Measurements from ENCODE around the gene PARVB.

The PARVB gene

GRCh38 chr22:44186121-44186510 is 162.0 kb downstream of the PARVB start:
- DNase-seq, result no peak

- no peak for DNase-seq
Measured at GRCh38 chr22:44186737-44187136, 162.6 kb downstream of the PARVB start.

- no peak for DNase-seq
Measured at GRCh38 chr22:44187652-44188230, 163.6 kb downstream of the PARVB start.

- no peak for DNase-seq
Measured at GRCh38 chr22:44188316-44188715, 164.2 kb downstream of the PARVB start.

- DNase-seq, result no peak
Measured at GRCh38 chr22:44188986-44189630, 165.0 kb downstream of the PARVB start.

GRCh38 chr22:44190381-44190976 is 166.4 kb downstream of the PARVB start:
- DNase-seq, result no peak

GRCh38 chr22:44191036-44191454 is 166.9 kb downstream of the PARVB start:
- DNase-seq, result peak in 1 of 5 donors; percentile 53

GRCh38 chr22:44192098-44192815 is 168.2 kb downstream of the PARVB start:
- DNase-seq, result peak in 2 of 5 donors; percentile 10 to 54

- DNase-seq, result no peak
Measured at GRCh38 chr22:44192816-44193534, 168.9 kb downstream of the PARVB start.

GRCh38 chr22:44193535-44193891 is 169.4 kb downstream of the PARVB start:
- DNase-seq, result peak in 1 of 5 donors; percentile 72

- no peak for DNase-seq
Measured at GRCh38 chr22:44194569-44194968, 170.5 kb downstream of the PARVB start.

- no peak for DNase-seq
Measured at GRCh38 chr22:44195189-44195871, 171.2 kb downstream of the PARVB start.

- no peak for DNase-seq
Measured at GRCh38 chr22:44196241-44196640, 172.1 kb downstream of the PARVB start.

GRCh38 chr22:44196731-44197131 is 172.6 kb downstream of the PARVB start:
- no peak for DNase-seq

GRCh38 chr22:44197271-44197670 is 173.2 kb downstream of the PARVB start:
- no peak for DNase-seq

GRCh38 chr22:44199164-44199563 is 175.1 kb downstream of the PARVB start:
- DNase-seq, result no peak

GRCh38 chr22:44199866-44200265 is 175.8 kb downstream of the PARVB start:
- no peak for DNase-seq

- DNase-seq, result no peak
Measured at GRCh38 chr22:44200451-44200850, 176.3 kb downstream of the PARVB start.

- DNase-seq, result no peak
Measured at GRCh38 chr22:44200855-44201550, 176.9 kb downstream of the PARVB start.

GRCh38 chr22:44201665-44202064 is 177.6 kb downstream of the PARVB start:
- DNase-seq, result no peak

- no peak for DNase-seq
Measured at GRCh38 chr22:44202261-44202789, 178.2 kb downstream of the PARVB start.

GRCh38 chr22:44203203-44203602 is 179.1 kb downstream of the PARVB start:
- no peak for DNase-seq
